Trophoblast cell (in vitro differentiated cells and primary cell): Measurements from ENCODE around the gene CGNL1.

Experiments used
- DNase-seq, 2 donors: peaks; one replicate each; pipeline ENCODE4 v3.0.0-alpha.2; 2016
- H2AFZ ChIP-seq: 2 replicates; pipeline ENCODE4 v1.6.1; 2013; ENCODE audit warnings: low read length, moderate library complexity, mild to moderate bottlenecking; ENCODE audit not compliant: insufficient read depth, poor library complexity
- H2AK5ac ChIP-seq: 2 replicates; pipeline ENCODE4 v1.6.1; 2013; ENCODE audit warnings: mild to moderate bottlenecking, low read length
- H2BK120ac ChIP-seq: 2 replicates; pipeline ENCODE4 v1.6.1; 2013; ENCODE audit warnings: low read length, mild to moderate bottlenecking, moderate library complexity; ENCODE audit not compliant: insufficient read depth, poor library complexity
- H2BK12ac ChIP-seq: 2 replicates; pipeline ENCODE4 v1.6.1; 2013; ENCODE audit warnings: mild to moderate bottlenecking, low read length, moderate library complexity
- H2BK5ac ChIP-seq: 2 replicates; pipeline ENCODE4 v1.6.1; 2013; ENCODE audit warnings: low read length, low read depth, moderate library complexity, mild to moderate bottlenecking; ENCODE audit not compliant: poor library complexity
- H3K14ac ChIP-seq: 2 replicates; pipeline ENCODE4 v1.6.1; 2013; ENCODE audit warnings: mild to moderate bottlenecking, low read length
- H3K18ac ChIP-seq: 2 replicates; pipeline ENCODE4 v1.6.1; 2013; ENCODE audit warnings: mild to moderate bottlenecking, low read length
- H3K23ac ChIP-seq: 2 replicates; pipeline ENCODE4 v1.6.1; 2013; ENCODE audit warnings: low read length
- H3K27ac ChIP-seq: 2 replicates; pipeline ENCODE4 v1.5.1; 2013; ENCODE audit warnings: low read depth, mild to moderate bottlenecking, inconsistent platforms, low read length, moderate library complexity
- H3K27me3 ChIP-seq: 2 replicates; pipeline ENCODE4 v1.6.1; 2013; ENCODE audit warnings: inconsistent platforms, mild to moderate bottlenecking, low read length, moderate library complexity; ENCODE audit not compliant: insufficient read depth
- H3K36me3 ChIP-seq, 2 experiments: 1 replicate in 1 of 2; 2 replicates in 1 of 2; pipeline ENCODE4 v1.6.1; 2013; ENCODE audit warnings: low read length in 2 of 2, mild to moderate bottlenecking in 2 of 2, moderate library complexity in 1 of 2; ENCODE audit not compliant: insufficient read depth in 2 of 2, control insufficient read depth in 1 of 2
- H3K4ac ChIP-seq: 2 replicates; pipeline ENCODE4 v1.6.1; 2013; ENCODE audit warnings: low read depth, mild to moderate bottlenecking, low read length, moderate library complexity
- H3K4me1 ChIP-seq, 2 experiments: 1 replicate in 1 of 2; 2 replicates in 1 of 2; pipeline ENCODE4 v1.6.1; 2013; ENCODE audit warnings: low read length in 2 of 2, mild to moderate bottlenecking in 2 of 2, moderate library complexity in 1 of 2; ENCODE audit not compliant: insufficient read depth in 2 of 2, control insufficient read depth in 1 of 2
- H3K4me2 ChIP-seq: 2 replicates; pipeline ENCODE4 v1.6.1; 2013; ENCODE audit warnings: inconsistent platforms, mild to moderate bottlenecking, low read length, moderate library complexity
- H3K4me3 ChIP-seq: 2 replicates; pipeline ENCODE4 v1.5.1; 2013; ENCODE audit warnings: mild to moderate bottlenecking, low read depth, low read length, inconsistent platforms
- H3K79me1 ChIP-seq: one replicate; pipeline ENCODE4 v1.6.1; 2013; ENCODE audit warnings: low read length
- H3K79me2 ChIP-seq: 2 replicates; pipeline ENCODE4 v1.6.1; 2013; ENCODE audit warnings: low read length, mild to moderate bottlenecking; ENCODE audit not compliant: control insufficient read depth, insufficient read depth, poor library complexity
- H3K9ac ChIP-seq: 2 replicates; pipeline ENCODE4 v1.6.1; 2013; ENCODE audit warnings: mild to moderate bottlenecking, low read length
- H3K9me3 ChIP-seq: 2 replicates; pipeline ENCODE4 v1.6.1; 2013; ENCODE audit warnings: low read depth, mild to moderate bottlenecking, control low read depth, inconsistent platforms, low read length; ENCODE audit not compliant: insufficient read depth
- H4K12ac ChIP-seq: 2 replicates; pipeline ENCODE4 v1.6.1; 2013; ENCODE audit warnings: low read depth, mild to moderate bottlenecking, low read length, moderate library complexity
- H4K8ac ChIP-seq: 2 replicates; pipeline ENCODE4 v1.6.1; 2013; ENCODE audit warnings: low read depth, mild to moderate bottlenecking, low read length, moderate library complexity
- H4K91ac ChIP-seq: one replicate; pipeline ENCODE4 v1.6.1; 2013; ENCODE audit warnings: low read depth, mild to moderate bottlenecking, low read length, moderate library complexity
- WGBS: extraction: QIAGEN DNeasy Blood & Tissue Kit; methylation state at CpG from one replicate; pipeline ENCODE4 v1.1.7; 2013; ENCODE audit warnings: missing lambda C conversion rate; ENCODE audit not compliant: insufficient read length, insufficient coverage; ENCODE audit errors: extremely low coverage; 5-methylcytosine and 5-hydroxymethylcytosine counted together

CGNL1 gene

DNA sequence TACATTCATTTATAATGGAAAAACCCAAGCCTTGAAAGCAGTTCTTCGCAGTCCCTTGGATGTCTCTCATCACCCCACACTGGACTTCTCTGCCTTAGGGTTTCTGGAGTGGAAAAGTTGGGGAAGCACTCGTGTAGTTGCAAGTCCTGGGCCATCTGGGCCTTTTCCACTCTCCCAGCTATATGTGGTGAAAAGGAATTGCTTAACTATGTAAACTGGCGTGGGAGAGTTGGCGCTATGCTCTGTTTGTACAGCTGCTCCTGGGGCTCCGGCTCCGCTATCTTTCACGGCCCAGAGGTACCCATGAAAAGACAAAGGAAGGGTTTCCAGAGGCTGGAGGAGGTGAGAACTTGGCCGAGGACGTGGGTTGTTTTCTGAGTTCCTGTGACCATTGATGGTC, 134.3 kb downstream of the CGNL1 start:
- Histone ChIP-seq H3K9me3 (no peaks in the 10 kb centered on the region), H4K12ac (no peak overlapping the region), H3K4me2 (no peak overlapping the region), H3K79me1 (peaks cover 4% of the 10 kb centered on the region), H4K91ac (no peak overlapping the region), H3K4me3 (no peak overlapping the region), H2AFZ (no peak overlapping the region), H4K8ac (no peak overlapping the region), H3K27ac (no peak overlapping the region), H3K79me2 (no peaks in the 10 kb centered on the region), H2AK5ac (no peak overlapping the region), H3K14ac (no peak overlapping the region), H3K4ac (no peak overlapping the region), H3K27me3 (no peaks in the 10 kb centered on the region), H3K4me1 (peaks cover 10 to 11% of the 10 kb centered on the region in 2 experiments), H3K23ac (no peak overlapping the region), H2BK120ac (no peak overlapping the region), H2BK5ac (no peak overlapping the region), H3K9ac (no peak overlapping the region), H3K36me3 (no peaks in the 10 kb centered on the region), H2BK12ac (peak overlapping the region; percentile 15), H3K18ac (no peak overlapping the region)
- no CpG with 5 or more reads among the region's 9 CpGs for WGBS
- DNase-seq = no peak

DNA sequence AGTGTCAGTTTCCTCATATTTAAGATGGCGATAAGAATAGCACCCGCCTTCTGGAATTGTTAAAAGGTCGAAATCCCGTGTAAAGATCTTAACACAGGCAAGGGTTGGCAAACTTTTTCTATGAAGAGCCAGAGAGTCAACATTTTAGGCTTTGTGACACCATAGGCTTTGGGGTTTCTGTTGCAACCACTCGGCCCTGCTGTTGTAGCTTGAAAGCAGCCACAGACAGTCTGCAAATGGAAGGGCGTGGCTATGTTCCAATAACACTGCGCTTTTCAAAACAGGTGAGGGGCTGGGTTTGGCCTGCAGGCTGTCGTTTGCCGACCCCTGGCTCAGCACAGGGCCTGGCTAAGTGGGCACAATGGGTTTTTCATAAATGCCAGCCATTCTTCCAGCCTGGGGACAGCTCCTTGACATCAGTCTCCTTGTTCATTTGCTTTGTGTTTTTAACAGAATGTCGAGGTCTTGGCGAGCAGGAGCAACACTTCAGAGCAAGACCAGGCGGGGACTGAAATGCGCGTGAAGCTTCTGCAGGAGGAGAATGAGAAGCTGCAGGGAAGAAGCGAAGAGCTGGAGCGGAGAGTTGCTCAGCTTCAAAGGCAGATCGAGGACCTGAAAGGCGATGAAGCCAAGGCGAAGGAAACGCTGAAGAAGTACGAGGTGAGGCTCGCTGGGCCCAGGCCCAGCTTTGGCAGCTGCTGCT, 140.2 kb downstream of the CGNL1 start:
- Histone ChIP-seq H3K4ac (no peak overlapping the region), H2BK5ac (no peak overlapping the region), H3K18ac (no peak overlapping the region), H3K9ac (no peak overlapping the region), H3K4me1 (peaks cover 5 to 7% of the 10 kb centered on the region in 2 experiments), H2BK120ac (no peak overlapping the region), H3K23ac (no peak overlapping the region), H4K12ac (no peak overlapping the region), H3K27ac (no peak overlapping the region), H2AFZ (no peak overlapping the region), H3K36me3 (peaks cover 0 to 3% of the 10 kb centered on the region in 2 experiments), H2AK5ac (no peak overlapping the region), H4K91ac (no peak overlapping the region), H3K4me3 (no peak overlapping the region), H3K4me2 (no peak overlapping the region), H3K27me3 (no peaks in the 10 kb centered on the region), H2BK12ac (no peak overlapping the region), H4K8ac (no peak overlapping the region), H3K79me2 (no peaks in the 10 kb centered on the region), H3K79me1 (no peaks in the 10 kb centered on the region), H3K14ac (no peak overlapping the region), H3K9me3 (no peaks in the 10 kb centered on the region)
- no CpG with 5 or more reads among the region's 22 CpGs for WGBS
- DNase-seq = peak; percentile 49 to 72

DNA sequence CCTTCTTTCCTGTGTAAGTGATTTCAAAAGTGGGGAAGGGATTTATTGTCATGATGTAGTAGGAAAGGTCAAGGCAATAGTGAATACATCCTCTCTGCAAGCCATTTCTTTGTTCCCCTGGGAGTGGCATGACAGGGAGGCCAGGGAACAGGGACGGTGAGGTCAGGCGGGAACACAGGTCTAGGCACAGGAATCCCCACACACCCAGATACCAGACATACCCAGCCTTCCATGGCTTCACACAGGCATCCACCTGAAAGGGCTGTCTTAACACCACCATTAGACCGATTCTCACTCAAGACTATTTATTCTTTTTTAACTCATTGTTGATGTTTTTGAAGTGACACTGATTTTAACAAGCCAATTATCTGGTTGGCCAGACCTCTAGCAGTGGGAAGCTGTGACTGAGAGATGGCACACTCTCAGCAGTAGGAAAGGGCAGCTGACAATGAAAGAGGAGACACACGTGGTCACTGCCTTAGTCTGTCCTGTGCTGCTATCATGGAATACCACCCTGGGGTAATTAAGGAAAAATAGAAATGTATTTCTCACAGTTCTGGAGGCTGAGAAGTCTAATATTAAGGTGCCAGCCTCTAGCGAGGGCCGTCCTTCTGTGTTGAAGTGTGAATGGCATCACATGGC, 140.8 kb downstream of the CGNL1 start:
- Histone ChIP-seq H3K9me3 (no peaks in the 10 kb centered on the region), H4K91ac (no peak overlapping the region), H2BK120ac (no peak overlapping the region), H3K27ac (no peak overlapping the region), H4K8ac (no peak overlapping the region), H3K4me2 (no peak overlapping the region), H3K79me2 (no peaks in the 10 kb centered on the region), H4K12ac (no peak overlapping the region), H2AK5ac (no peak overlapping the region), H3K4me3 (no peak overlapping the region), H3K23ac (no peak overlapping the region), H3K4me1 (peaks cover 5 to 7% of the 10 kb centered on the region in 2 experiments), H2AFZ (no peak overlapping the region), H2BK5ac (no peak overlapping the region), H3K14ac (no peak overlapping the region), H3K79me1 (no peaks in the 10 kb centered on the region), H2BK12ac (no peak overlapping the region), H3K36me3 (peaks cover 0 to 3% of the 10 kb centered on the region in 2 experiments), H3K18ac (no peak overlapping the region), H3K4ac (no peak overlapping the region), H3K27me3 (no peaks in the 10 kb centered on the region), H3K9ac (no peak overlapping the region)
- WGBS = no CpG with 5 or more reads among the region's 6 CpGs
- DNase-seq = peak; percentile 59 to 72

DNA sequence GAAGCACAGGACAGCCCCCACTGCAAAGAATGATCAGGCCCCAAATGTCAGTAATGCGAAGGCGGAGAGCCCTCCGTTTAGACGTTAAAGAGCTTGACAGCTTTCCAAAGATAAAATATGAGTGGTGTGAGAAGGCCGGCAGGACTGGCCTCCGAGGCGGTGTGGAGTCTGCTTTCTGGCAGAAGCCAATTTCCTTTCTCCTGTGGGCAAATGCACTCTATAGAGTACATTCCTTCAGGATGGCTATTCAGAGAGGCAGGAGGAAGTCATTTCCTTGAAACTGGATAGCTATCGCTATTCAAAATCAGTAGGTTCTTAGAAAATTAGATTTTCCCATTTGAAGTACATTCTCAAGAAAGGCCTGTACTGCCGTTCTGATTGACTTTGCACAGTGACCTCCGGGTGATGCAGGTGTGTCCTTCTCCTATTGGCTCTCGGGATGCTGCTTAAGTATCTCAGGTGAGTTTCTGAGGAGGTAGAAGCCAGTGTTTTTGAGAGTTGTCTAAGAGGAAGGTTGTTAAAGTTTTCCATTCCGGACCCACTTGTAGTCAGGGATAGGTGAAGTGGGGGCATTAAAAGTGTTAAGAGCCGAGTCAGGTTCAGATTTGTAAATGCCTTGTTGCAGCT, 142.6 kb downstream of the CGNL1 start:
- Histone ChIP-seq H3K4me3 (no peak overlapping the region), H3K36me3 (peaks cover 0 to 6% of the 10 kb centered on the region in 2 experiments), H2AK5ac (no peak overlapping the region), H4K91ac (no peak overlapping the region), H3K27me3 (no peaks in the 10 kb centered on the region), H3K4me1 (peaks cover 5 to 7% of the 10 kb centered on the region in 2 experiments), H4K12ac (no peak overlapping the region), H3K4me2 (no peak overlapping the region), H3K27ac (peak overlapping the region; percentile 19), H3K14ac (no peak overlapping the region), H2AFZ (no peak overlapping the region), H3K79me1 (no peaks in the 10 kb centered on the region), H3K9me3 (no peaks in the 10 kb centered on the region), H3K79me2 (no peaks in the 10 kb centered on the region), H3K4ac (no peak overlapping the region), H3K18ac (no peak overlapping the region), H3K23ac (no peak overlapping the region), H2BK120ac (no peak overlapping the region), H3K9ac (no peak overlapping the region), H4K8ac (no peak overlapping the region), H2BK5ac (no peak overlapping the region), H2BK12ac (no peak overlapping the region)
- no peak for DNase-seq
- no CpG with 5 or more reads among the region's 13 CpGs for WGBS
